GM18517 (cell line): ENCODE measurements around the gene YPEL2.
"Not testable (repeated sequence)": the region's sequence is repeated elsewhere in the genome, so short reads cannot be mapped to it uniquely, and the experiment has no call there.

Experiments used
- ATAC-seq: cut with Tn5 transposase; IDR thresholded peaks from one replicate; pipeline ENCODE4 v1.9.1; 2021; ENCODE audit warnings: mild to moderate bottlenecking, moderate library complexity; ENCODE audit not compliant: unreplicated experiment

Gene YPEL2

GRCh38 chr17:59404471-59404870, 73.0 kb downstream of the YPEL2 start:
- no peak for ATAC-seq

GRCh38 chr17:59405944-59406705, 74.7 kb downstream of the YPEL2 start:
- ATAC-seq: no peak

- no peak for ATAC-seq
Measured at GRCh38 chr17:59406808-59407381, 75.4 kb downstream of the YPEL2 start.

DNA sequence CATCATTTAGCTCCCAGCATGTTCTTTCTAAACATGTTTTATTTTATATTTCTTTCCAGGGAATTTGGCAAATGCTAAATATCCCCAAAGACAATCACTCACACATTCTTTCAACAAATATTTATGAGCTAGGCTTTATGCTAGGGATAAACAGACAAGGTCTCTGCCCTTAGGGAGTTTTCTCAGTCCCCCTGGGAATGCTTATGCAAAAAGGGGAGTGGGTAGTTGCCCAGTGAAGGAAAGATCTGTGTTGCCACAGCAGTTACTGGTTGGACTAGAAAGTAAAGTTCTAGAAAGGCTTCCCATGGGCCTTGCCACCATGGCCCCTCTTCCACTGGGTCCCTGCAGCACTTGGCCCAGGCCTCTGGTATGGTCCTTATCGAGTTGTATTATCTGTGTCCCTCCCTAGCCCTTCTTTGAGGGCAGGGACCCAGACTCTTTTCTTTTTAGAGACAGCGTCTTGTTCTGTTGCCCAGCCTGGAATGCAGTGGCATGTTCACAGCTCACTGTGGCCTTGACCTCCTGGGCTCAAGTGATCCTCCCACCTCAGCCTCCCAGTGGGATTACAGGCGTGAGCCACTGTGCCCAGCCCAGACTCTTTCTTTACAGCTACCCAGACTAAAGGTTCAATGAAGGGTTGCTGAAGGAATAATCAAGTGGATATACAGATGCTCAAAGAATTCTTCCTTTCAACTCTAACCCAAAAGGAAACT, 78.0 kb downstream of the YPEL2 start:
- no peak for ATAC-seq

DNA sequence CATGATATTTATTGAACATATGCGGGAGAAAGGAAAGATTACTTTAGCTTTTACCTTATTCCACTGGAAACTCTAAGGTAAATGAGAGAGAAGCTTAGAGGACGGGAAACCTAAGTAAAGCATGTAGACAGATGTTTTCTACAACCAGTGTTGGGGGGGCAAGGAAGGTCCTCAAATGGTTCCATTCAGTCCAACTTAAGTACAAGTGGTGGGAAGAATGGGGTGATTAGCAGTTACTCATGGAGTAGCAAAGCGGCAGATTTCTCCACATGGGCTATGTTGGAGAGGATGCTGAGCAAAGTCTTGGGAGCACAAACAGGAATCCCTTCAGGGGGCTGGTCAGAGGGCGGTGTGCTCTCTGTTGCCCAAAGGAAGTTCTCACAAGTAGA, 78.6 kb downstream of the YPEL2 start:
- no peak for ATAC-seq

DNA sequence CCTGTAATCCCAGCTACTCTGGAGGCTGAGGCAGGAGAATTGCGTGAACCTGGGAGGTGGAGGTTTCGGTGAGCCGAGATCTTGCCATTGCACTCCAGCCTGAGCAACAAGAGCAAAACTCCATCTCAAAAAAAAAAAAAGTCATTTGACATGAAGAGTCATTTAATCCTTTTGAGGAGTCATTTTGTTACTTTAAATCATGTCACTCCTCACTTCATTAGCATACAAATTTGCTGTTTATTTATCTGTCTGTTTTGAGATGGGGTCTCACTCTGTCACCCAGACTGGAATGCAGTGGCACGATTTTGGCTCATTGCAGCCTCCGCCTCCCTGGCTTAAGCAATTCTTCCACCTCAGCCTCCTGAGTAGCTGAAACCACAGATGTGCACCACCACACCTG, 81.0 kb downstream of the YPEL2 start:
- ATAC-seq: not testable (repeated sequence)

DNA sequence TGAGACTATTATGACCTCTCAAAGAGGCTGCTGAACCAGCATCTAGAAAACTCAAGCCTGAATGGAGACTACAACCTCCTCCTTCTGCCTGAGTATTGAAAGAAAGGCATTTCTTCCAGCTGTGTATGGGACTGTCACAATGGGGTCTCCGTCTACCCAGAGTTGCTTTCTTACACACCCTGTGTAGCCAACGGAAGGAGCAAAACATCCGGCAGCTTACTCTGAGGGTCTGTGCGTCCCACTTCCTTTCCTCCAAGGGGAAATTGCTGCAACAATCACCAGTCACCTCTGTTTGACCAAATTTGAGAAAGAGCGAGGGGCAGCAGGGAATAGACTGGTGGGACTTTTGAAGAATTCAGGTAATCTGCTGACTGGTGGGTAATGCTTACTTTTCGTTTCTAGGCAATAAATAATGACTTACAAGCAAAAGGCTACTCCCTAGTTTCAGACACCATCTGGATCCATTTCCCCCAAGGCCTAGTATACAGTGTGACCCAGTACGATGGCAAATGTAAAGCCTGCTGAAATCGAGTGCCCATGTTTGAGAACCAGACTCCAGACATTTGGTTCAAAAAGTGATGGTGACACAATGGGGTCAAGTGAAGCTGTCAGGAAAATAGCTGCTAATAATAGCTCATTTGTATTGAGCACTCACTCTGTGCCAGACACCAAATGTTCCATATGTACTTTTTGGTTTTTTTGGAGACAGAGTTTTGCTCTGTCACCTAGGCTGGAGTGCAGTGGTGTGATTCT, 81.7 kb downstream of the YPEL2 start:
- ATAC-seq: no peak

DNA sequence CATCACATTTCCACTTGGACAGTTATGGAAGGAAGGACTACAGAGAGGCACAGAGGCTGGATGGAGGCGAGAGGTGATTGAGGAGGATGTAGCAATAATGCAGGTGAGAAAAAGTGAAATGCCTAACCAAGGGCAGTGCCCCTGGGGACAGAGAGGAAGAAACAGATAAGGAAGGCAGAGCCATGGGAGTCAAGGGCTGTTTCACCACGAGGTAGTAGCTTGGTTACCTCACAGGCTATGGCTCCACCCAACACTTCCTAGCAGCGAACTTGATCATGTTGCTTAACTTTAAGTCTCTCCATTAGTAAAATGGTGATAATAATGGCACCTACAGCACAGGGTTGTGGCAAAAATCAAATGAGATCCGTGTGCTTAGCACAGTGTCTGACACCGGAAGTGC, 83.9 kb downstream of the YPEL2 start:
- ATAC-seq: no peak

GRCh38 chr17:59416184-59416583, 84.7 kb downstream of the YPEL2 start:
- ATAC-seq: no peak

DNA sequence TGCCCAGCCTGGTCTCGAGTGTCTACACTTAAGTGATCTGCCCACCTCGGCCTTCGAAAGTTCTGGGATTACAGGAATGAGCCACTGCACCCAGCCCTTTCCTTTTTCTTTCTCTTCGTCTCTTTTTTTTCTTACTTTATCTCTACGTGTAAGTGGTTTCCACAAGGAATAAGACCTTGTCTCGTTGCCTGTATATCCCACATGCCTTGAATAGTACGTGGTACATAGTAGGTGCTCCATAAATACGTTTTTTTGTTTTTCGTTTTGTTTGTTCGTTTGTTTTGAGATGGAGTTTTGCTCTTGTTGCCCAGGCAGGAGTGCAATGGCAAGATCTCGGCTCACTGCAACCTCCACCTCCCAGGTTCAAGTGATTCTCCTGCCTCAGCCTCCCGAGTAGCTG, 86.0 kb downstream of the YPEL2 start:
- no peak for ATAC-seq

DNA sequence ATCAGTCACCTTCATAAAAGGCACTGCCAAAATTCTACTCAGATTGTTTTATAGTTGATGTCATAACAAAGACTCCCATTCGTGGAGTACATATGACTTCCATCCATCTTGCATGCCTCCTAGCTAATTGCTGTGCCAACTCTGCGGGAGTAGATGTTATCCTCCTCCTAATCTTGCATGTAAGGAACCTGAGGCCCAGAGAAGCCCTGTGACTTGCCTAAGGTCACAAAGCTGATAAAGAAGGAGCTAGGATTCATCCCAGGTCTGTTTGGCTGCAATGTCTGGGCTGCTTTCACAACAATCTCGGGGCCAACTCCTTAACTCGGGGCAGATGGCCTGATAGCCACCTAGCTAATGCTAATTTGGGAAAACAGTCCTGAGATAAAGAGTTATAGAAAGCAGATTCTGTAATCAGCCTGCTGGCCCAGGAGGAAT, 87.3 kb downstream of the YPEL2 start:
- no peak for ATAC-seq

DNA sequence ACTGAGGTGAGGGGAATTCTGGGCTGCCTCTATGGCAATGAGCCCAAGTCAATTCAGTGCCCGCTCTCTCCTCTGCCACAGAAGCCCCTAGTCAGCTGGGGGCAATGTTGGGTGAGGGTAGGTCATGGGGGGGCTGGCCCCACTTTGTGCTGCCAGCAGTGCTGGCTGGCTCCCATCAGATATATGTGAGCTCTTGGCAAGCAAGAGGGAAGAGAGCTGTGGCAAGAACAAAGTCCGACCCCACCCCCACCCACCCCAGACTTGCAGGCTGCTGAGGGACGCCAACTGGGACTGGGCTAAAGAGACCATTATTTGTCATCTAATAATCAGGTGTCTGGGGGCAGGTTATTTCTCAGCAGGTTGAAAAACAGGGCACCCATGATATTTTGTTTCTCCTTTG, 89.4 kb downstream of the YPEL2 start:
- no peak for ATAC-seq

- ATAC-seq: no peak
Measured at GRCh38 chr17:59421722-59422121, 90.3 kb downstream of the YPEL2 start.

DNA sequence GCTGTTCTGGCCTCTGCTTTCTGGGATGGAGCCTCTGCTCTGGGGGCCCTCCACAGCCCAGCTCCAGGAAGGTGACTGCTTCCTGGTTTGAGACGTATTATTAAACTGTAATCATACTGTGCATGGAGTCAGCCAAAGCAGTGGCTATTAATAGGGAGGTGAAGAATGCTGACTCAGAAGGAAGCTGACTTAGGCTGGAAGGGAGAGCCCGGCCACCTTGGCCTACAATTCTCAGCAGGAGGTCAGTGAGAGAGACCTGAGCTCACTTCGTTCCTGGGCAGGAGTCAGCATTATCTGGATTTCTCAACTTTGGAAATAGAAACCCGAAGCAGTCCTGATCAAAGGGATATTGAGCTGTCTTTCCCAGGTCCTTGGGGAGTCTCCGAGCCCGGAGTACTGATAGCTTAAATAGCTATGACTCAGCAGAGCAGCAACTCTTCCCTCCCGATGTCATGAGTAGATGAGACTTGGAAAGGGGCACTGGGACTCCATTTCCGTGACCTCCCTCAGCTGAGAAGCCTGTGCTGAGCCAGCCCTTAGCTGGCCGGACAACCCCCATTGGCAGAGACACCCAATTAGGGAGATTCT, 91.8 kb downstream of the YPEL2 start:
- ATAC-seq: no peak

DNA sequence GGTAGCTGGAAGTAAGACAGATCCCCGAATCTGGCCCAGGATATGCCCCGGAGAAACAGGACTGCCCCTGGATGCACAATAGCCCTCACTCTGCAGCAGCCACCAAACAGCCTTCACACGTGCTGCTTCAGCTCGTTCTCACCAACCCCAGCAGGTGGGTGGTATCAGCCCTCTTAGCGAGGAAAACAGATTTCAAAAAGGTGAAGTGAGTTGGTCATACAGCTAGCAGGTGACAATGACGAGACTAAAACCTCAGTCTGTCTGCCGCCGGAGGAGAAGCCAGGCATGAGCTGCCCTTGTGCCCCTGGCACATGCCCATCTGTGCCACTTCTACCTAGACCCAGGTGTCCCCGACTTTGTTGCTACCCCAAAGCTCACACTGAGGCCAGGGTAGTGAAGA, 92.4 kb downstream of the YPEL2 start:
- no peak for ATAC-seq

- ATAC-seq: no peak
Measured at GRCh38 chr17:59424331-59424730, 92.9 kb downstream of the YPEL2 start.

GRCh38 chr17:59425085-59425931, 93.9 kb downstream of the YPEL2 start:
- no peak for ATAC-seq

- no peak for ATAC-seq
Measured at GRCh38 chr17:59426031-59426430, 94.6 kb downstream of the YPEL2 start.

GRCh38 chr17:59427425-59427921, 96.0 kb downstream of the YPEL2 start:
- no peak for ATAC-seq

- no peak for ATAC-seq
Measured at GRCh38 chr17:59427996-59428395, 96.5 kb downstream of the YPEL2 start.
